ENCODE measurements around the gene HSD17B14. TPM values are rescaled to one million over a fixed set of nuclear protein-coding genes. Genes with fewer than 3 reads are reported as not detected.

The HSD17B14 gene
- total and polyA plus RNA-seq, 4 donors: 9.0 to 39.1 (median 15.3) TPM

- Histone ChIP-seq H3K27ac (ENCODE audit: low read depth in 1 of 2, low read length in 1 of 2) (no peak overlapping the region), H3K27me3 (ENCODE audit: control insufficient read depth in 3 of 3, insufficient read depth in 3 of 3, low read length in 2 of 3) (no peaks in the 10 kb centered on the region), H3K36me3 (ENCODE audit: control insufficient read depth in 4 of 4, insufficient read depth in 4 of 4, low read length in 4 of 4) (peaks cover 0 to 2% (median 0%) of the 10 kb centered on the region in 4 donors), H3K4me1 (ENCODE audit: control insufficient read depth in 5 of 5, insufficient read depth in 5 of 5, low read length in 5 of 5) (peaks cover 0 to 4% (median 0%) of the 10 kb centered on the region in 5 donors), H3K9ac (ENCODE audit: insufficient read depth in 1 of 2, low read length in 2 of 2) (no peak overlapping the region), H3K9me3 (ENCODE audit: control insufficient read depth in 4 of 4, insufficient read depth in 3 of 4, low read length in 3 of 4) (no peaks in the 10 kb centered on the region), H3K4me3 (no peak overlapping the region)
- 90 to 91% methylated on average over 5 of the region's 5 CpGs for WGBS, 2 donors
- no peak for ATAC-seq (ENCODE audit: insufficient read depth, low FRiP score)
- no peak for TF ChIP-seq CTCF (IDR thresholded peaks at IDR 0.05; ENCODE audit: control extremely low read depth, extremely low read depth)
- peak in 1 of 3 donors; percentile 52 for DNase-seq
Measured at GRCh38 chr19:48806518-48806817, 29.8 kb downstream of the HSD17B14 start.

- TF ChIP-seq CTCF (IDR thresholded peaks at IDR 0.05; ENCODE audit: control extremely low read depth, extremely low read depth): no peak
- Histone ChIP-seq H3K4me3 (no peak overlapping the region), H3K27ac (ENCODE audit: low read depth in 1 of 2, low read length in 1 of 2) (no peak overlapping the region), H3K9me3 (ENCODE audit: control insufficient read depth in 4 of 4, insufficient read depth in 3 of 4, low read length in 3 of 4) (no peaks in the 10 kb centered on the region), H3K36me3 (ENCODE audit: control insufficient read depth in 4 of 4, insufficient read depth in 4 of 4, low read length in 4 of 4) (peaks cover 0 to 6% (median 0%) of the 10 kb centered on the region in 4 donors), H3K9ac (ENCODE audit: insufficient read depth in 1 of 2, low read length in 2 of 2) (no peak overlapping the region), H3K4me1 (ENCODE audit: control insufficient read depth in 5 of 5, insufficient read depth in 5 of 5, low read length in 5 of 5) (peaks cover 0 to 4% (median 0%) of the 10 kb centered on the region in 5 donors), H3K27me3 (ENCODE audit: control insufficient read depth in 3 of 3, insufficient read depth in 3 of 3, low read length in 2 of 3) (no peaks in the 10 kb centered on the region)
- ATAC-seq (ENCODE audit: insufficient read depth, low FRiP score): no peak
- 91 to 93% methylated on average over 15 of the region's 15 CpGs for WGBS, 2 donors
- no peak for DNase-seq
Measured at GRCh38 chr19:48805452-48805851, 30.8 kb downstream of the HSD17B14 start.

GRCh38 chr19:48804496-48804895 lies 31.8 kb downstream of the HSD17B14 start:
- ATAC-seq (ENCODE audit: insufficient read depth, low FRiP score) (no peak), DNase-seq (no peak)
- H3K27me3 ChIP-seq (ENCODE audit: control insufficient read depth in 3 of 3, insufficient read depth in 3 of 3, low read length in 2 of 3): no peaks in the 10 kb centered on the region
- WGBS, 2 donors: 86 to 93% methylated on average over 8 of the region's 8 CpGs
- H3K9ac ChIP-seq (ENCODE audit: insufficient read depth in 1 of 2, low read length in 2 of 2): no peak overlapping the region
- H3K4me3 ChIP-seq: no peak overlapping the region
- no peak for TF ChIP-seq CTCF (IDR thresholded peaks at IDR 0.05; ENCODE audit: control extremely low read depth, extremely low read depth)
- no peaks in the 10 kb centered on the region for H3K9me3 ChIP-seq (ENCODE audit: control insufficient read depth in 4 of 4, insufficient read depth in 3 of 4, low read length in 3 of 4)
- no peak overlapping the region for H3K27ac ChIP-seq (ENCODE audit: low read depth in 1 of 2, low read length in 1 of 2)
- H3K36me3 ChIP-seq (ENCODE audit: control insufficient read depth in 4 of 4, insufficient read depth in 4 of 4, low read length in 4 of 4): peaks cover 0 to 7% (median 0%) of the 10 kb centered on the region in 4 donors
- peaks cover 0 to 3% (median 0%) of the 10 kb centered on the region in 5 donors for H3K4me1 ChIP-seq (ENCODE audit: control insufficient read depth in 5 of 5, insufficient read depth in 5 of 5, low read length in 5 of 5)

GRCh38 chr19:48802623-48803022 lies 33.7 kb downstream of the HSD17B14 start:
- 87 to 96% methylated on average over 2 of the region's 2 CpGs for WGBS, 2 donors
- H3K9ac ChIP-seq (ENCODE audit: insufficient read depth in 1 of 2, low read length in 2 of 2): no peak overlapping the region
- TF ChIP-seq CTCF (IDR thresholded peaks at IDR 0.05; ENCODE audit: control extremely low read depth, extremely low read depth): no peak
- no peak for ATAC-seq (ENCODE audit: insufficient read depth, low FRiP score)
- no peaks in the 10 kb centered on the region for H3K9me3 ChIP-seq (ENCODE audit: control insufficient read depth in 4 of 4, insufficient read depth in 3 of 4, low read length in 3 of 4)
- H3K4me3 ChIP-seq: no peak overlapping the region
- no peak for DNase-seq
- no peaks in the 10 kb centered on the region for H3K4me1 ChIP-seq (ENCODE audit: control insufficient read depth in 5 of 5, insufficient read depth in 5 of 5, low read length in 5 of 5)
- H3K27ac ChIP-seq (ENCODE audit: low read depth in 1 of 2, low read length in 1 of 2): no peak overlapping the region
- H3K36me3 ChIP-seq (ENCODE audit: control insufficient read depth in 4 of 4, insufficient read depth in 4 of 4, low read length in 4 of 4): peaks cover 0 to 8% (median 0%) of the 10 kb centered on the region in 4 donors
- no peaks in the 10 kb centered on the region for H3K27me3 ChIP-seq (ENCODE audit: control insufficient read depth in 3 of 3, insufficient read depth in 3 of 3, low read length in 2 of 3)
